Caco-2 (cell line): ENCODE data around the gene PPARD. TPM values are rescaled to one million over a fixed set of nuclear protein-coding genes. Genes with fewer than 3 reads are reported as not detected.

ENCODE experiments used
- BruUV-seq: library from RNA; stranded (reverse); fragments of 400-500 nt; replicated peaks from 2 replicates; lab custom pipeline; 2021; lab: Mats Ljungman, UMichigan
- CTCF ChIA-PET: fragments of 300-600 bp; sonication (Branson Sonifier 250); formaldehyde crosslinking; loops from one replicate; lab custom pipeline; 2022; ENCODE audit warnings: antibody characterized with exemption; lab: Charles Lee
- POLR2A ChIA-PET: fragments of 300-600 bp; sonication (Branson Sonifier 250); formaldehyde crosslinking; loops from one replicate; lab custom pipeline; 2022; ENCODE audit warnings: antibody characterized with exemption; lab: Charles Lee
- DNase-seq, 2 experiments: peaks; one replicate each; pipeline versions ENCODE4 v3.0.0 to v3.0.0-alpha.2; 2020 to 2022
- H3K27me3 ChIP-seq: replicated peaks from 2 replicates; pipeline ENCODE4 v1.6.0; 2011; ENCODE audit warnings: low read length; ENCODE audit not compliant: control insufficient read depth, insufficient read depth
- H3K36me3 ChIP-seq: 2 replicates; pipeline ENCODE4 v1.5.1; 2011; ENCODE audit warnings: low read length; ENCODE audit not compliant: control insufficient read depth, insufficient read depth
- H3K4me1 ChIP-seq: fragments of 250-450 bp; sonication (Bioruptor Pico); 2 replicates; pipeline ENCODE4 v1.5.1; 2020; ENCODE audit warnings: mild to moderate bottlenecking
- H3K4me3 ChIP-seq: 2 replicates; pipeline ENCODE4 v1.5.1; 2011; ENCODE audit warnings: low read depth, mild to moderate bottlenecking, control low read depth, low read length
- H3K9me3 ChIP-seq: fragments of 250-450 bp; sonication (Bioruptor Pico); 2 replicates; pipeline ENCODE4 v1.5.1; 2020; ENCODE audit warnings: mild to moderate bottlenecking, moderate library complexity
- H3K27ac Mint-ChIP-seq: one replicate; pipeline ENCODE4 v1.8.0; 2022; ENCODE audit warnings: mixed read lengths; ENCODE audit not compliant: unreplicated experiment
- H3K27me3 Mint-ChIP-seq: one replicate; pipeline ENCODE4 v1.8.0; 2022; ENCODE audit warnings: mixed read lengths; ENCODE audit not compliant: insufficient read depth, unreplicated experiment
- H3K36me3 Mint-ChIP-seq: one replicate; pipeline ENCODE4 v1.8.0; 2022; ENCODE audit warnings: mild to moderate bottlenecking, mixed read lengths; ENCODE audit not compliant: insufficient read depth, unreplicated experiment
- H3K4me1 Mint-ChIP-seq: one replicate; pipeline ENCODE4 v1.8.0; 2022; ENCODE audit warnings: low read depth, mixed read lengths; ENCODE audit not compliant: unreplicated experiment
- H3K4me3 Mint-ChIP-seq: one replicate; pipeline ENCODE4 v1.8.0; 2022; ENCODE audit warnings: mild to moderate bottlenecking, moderate library complexity, mixed read lengths; ENCODE audit not compliant: unreplicated experiment
- H3K9me3 Mint-ChIP-seq: one replicate; pipeline ENCODE4 v1.8.0; 2022; ENCODE audit warnings: mixed read lengths; ENCODE audit not compliant: unreplicated experiment
- intact Hi-C: fragments of 100-400 bp; cut with micrococcal nuclease; formaldehyde crosslinking; loops from one replicate; pipeline ENCODE4 v1.10.0; 2022; ENCODE audit not compliant: unreplicated experiment
- total RNA-seq: library from RNA; stranded (reverse); gene quantifications from 2 replicates; pipeline ENCODE4 v1.2.3, GENCODE V29; 2022
- TF ChIP-seq, protein P1 (sequence below), 2 experiments: fragments of 200-600 bp in 1 of 2; IDR thresholded peaks; 1 replicate in 1 of 2; 2 replicates in 1 of 2; pipeline versions ENCODE4 v1.5.1 to v1.8.0; 2011 to 2022; ENCODE audit warnings: antibody characterized with exemption in 1 of 2, control low read depth in 1 of 2, inconsistent platforms in 1 of 2, low read depth in 1 of 2, low read length in 1 of 2, mild to moderate bottlenecking in 1 of 2, moderate library complexity in 1 of 2; ENCODE audit not compliant: insufficient read depth in 1 of 2, severe bottlenecking in 1 of 2, unreplicated experiment in 1 of 2

The PPARD gene
- total RNA-seq, 1 experiment from 2014 or later = 11.3 TPM

- peaks cover 16% of the 10 kb centered on the region for H3K36me3 Mint-ChIP-seq
- ChIA-PET POLR2A (no interaction called here), CTCF (no interaction called here)
- no peak for DNase-seq
- no peaks in the 10 kb centered on the region for H3K4me1 ChIP-seq
- H3K4me3 Mint-ChIP-seq = no peak overlapping the region
- no peaks in the 10 kb centered on the region for H3K9me3 Mint-ChIP-seq
- H3K27me3 ChIP-seq = no peaks in the 10 kb centered on the region
- H3K27ac Mint-ChIP-seq = no peak overlapping the region
- no TSS peak for BruUV-seq
- intact Hi-C loops = no loop called here
- no peaks in the 10 kb centered on the region for H3K4me1 Mint-ChIP-seq
- no peaks in the 10 kb centered on the region for H3K9me3 ChIP-seq
- H3K27me3 Mint-ChIP-seq = no peaks in the 10 kb centered on the region
- no peaks in the 10 kb centered on the region for H3K36me3 ChIP-seq
- H3K4me3 ChIP-seq = no peak overlapping the region
- TF ChIP-seq, protein P1, sequence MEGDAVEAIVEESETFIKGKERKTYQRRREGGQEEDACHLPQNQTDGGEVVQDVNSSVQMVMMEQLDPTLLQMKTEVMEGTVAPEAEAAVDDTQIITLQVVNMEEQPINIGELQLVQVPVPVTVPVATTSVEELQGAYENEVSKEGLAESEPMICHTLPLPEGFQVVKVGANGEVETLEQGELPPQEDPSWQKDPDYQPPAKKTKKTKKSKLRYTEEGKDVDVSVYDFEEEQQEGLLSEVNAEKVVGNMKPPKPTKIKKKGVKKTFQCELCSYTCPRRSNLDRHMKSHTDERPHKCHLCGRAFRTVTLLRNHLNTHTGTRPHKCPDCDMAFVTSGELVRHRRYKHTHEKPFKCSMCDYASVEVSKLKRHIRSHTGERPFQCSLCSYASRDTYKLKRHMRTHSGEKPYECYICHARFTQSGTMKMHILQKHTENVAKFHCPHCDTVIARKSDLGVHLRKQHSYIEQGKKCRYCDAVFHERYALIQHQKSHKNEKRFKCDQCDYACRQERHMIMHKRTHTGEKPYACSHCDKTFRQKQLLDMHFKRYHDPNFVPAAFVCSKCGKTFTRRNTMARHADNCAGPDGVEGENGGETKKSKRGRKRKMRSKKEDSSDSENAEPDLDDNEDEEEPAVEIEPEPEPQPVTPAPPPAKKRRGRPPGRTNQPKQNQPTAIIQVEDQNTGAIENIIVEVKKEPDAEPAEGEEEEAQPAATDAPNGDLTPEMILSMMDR (IDR thresholded peaks at IDR 0.05; ENCODE audit: insufficient read depth in 1 of 2, low read depth in 1 of 2, low read length in 1 of 2, severe bottlenecking in 1 of 2, unreplicated experiment in 1 of 2) = no peak
These were observed 49.0 kb downstream of the PPARD start for GRCh38 chr6:35391240-35391968.

- no peak overlapping the region for H3K4me3 Mint-ChIP-seq
- Histone ChIP-seq H3K4me3 (no peak overlapping the region), H3K4me1 (no peaks in the 10 kb centered on the region), H3K9me3 (no peaks in the 10 kb centered on the region), H3K27me3 (no peaks in the 10 kb centered on the region), H3K36me3 (no peaks in the 10 kb centered on the region)
- ChIA-PET CTCF (no interaction called here), POLR2A (no interaction called here)
- H3K27me3 Mint-ChIP-seq = no peaks in the 10 kb centered on the region
- no peak for DNase-seq
- intact Hi-C loops = no loop called here
- TF ChIP-seq, protein P1 (IDR thresholded peaks at IDR 0.05; ENCODE audit: insufficient read depth in 1 of 2, low read depth in 1 of 2, low read length in 1 of 2, severe bottlenecking in 1 of 2, unreplicated experiment in 1 of 2) = no peak
- no peaks in the 10 kb centered on the region for H3K4me1 Mint-ChIP-seq
- no peak overlapping the region for H3K27ac Mint-ChIP-seq
- peaks cover 16% of the 10 kb centered on the region for H3K36me3 Mint-ChIP-seq
- BruUV-seq = no TSS peak
- no peaks in the 10 kb centered on the region for H3K9me3 Mint-ChIP-seq
These were observed 49.8 kb downstream of the PPARD start for GRCh38 chr6:35392111-35392702.

GRCh38 chr6:35392773-35393672, 50.7 kb downstream of the PPARD start:
- no peaks in the 10 kb centered on the region for H3K4me1 ChIP-seq
- no peaks in the 10 kb centered on the region for H3K9me3 Mint-ChIP-seq
- no peaks in the 10 kb centered on the region for H3K4me1 Mint-ChIP-seq
- H3K9me3 ChIP-seq = no peaks in the 10 kb centered on the region
- H3K27ac Mint-ChIP-seq = no peak overlapping the region
- H3K4me3 ChIP-seq = no peak overlapping the region
- no peak overlapping the region for H3K4me3 Mint-ChIP-seq
- DNase-seq = no peak
- CTCF ChIA-PET = no interaction called here
- BruUV-seq = no TSS peak
- POLR2A ChIA-PET = no interaction called here
- peaks cover 14% of the 10 kb centered on the region for H3K36me3 Mint-ChIP-seq
- TF ChIP-seq, protein P1 (IDR thresholded peaks at IDR 0.05; ENCODE audit: insufficient read depth in 1 of 2, low read depth in 1 of 2, low read length in 1 of 2, severe bottlenecking in 1 of 2, unreplicated experiment in 1 of 2) = no peak
- no peaks in the 10 kb centered on the region for H3K27me3 ChIP-seq
- no peaks in the 10 kb centered on the region for H3K27me3 Mint-ChIP-seq
- intact Hi-C loops = no loop called here
- no peaks in the 10 kb centered on the region for H3K36me3 ChIP-seq
